Pons (tissue), 1 donor: ENCODE measurements around the gene TEX47.
A peak's percentile ranks its signal among the peaks of the same experiment; 100 is the strongest.

Experiments
- DNase-seq: peaks from one replicate; pipeline ENCODE4 v3.0.0-alpha.2; 2016; ENCODE audit warnings: low spot score

TEX47 gene

DNA sequence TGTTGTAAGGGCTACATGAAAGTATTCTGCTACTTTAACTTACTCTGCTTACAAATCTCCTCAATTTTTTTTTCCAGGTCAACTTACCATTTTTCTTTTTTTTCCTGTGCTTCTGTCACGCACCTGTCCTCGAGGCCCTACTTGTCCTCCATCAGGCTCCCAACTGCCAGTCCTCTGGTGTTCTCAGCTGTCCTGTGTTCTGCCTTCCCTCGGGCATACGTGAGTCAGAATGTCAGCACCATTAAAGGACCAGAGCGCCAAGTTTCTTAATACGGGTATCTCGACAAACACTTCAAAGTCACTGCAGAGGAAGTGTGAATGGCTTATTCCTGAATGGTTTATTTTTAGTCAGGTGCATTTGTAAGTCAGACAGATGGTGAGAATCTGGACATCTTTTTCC is at the start of gene TEX47:
TSS of gene TEX47 (minus strand) at position 185 of the 400 bp plus-strand sequence. CDS start 795 bp downstream, outside the sequence.
- DNase-seq, result peak; percentile 5

DNA sequence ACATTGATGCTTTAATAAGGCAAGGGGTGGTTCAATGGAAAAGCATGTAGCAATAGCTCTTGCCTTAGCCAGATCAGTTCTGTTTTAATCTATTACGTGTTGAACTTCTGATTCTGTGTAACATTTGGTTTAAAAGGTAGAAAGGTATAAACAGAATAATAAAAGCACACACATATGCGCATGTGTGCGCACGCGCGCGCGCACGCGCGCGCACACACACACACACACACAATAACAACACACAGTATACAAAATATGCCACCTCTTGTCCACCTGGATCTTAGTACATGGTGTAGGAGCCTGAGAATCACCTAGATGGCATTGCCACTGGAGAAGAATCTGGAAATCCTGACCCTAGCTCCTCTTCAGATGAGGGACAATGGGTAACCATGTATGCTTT is 49.6 kb upstream of the TEX47 start:
- DNase-seq, result no peak

GRCh38 chr7:88842201-88842600 is 46.7 kb upstream of the TEX47 start:
- DNase-seq, result no peak

DNA sequence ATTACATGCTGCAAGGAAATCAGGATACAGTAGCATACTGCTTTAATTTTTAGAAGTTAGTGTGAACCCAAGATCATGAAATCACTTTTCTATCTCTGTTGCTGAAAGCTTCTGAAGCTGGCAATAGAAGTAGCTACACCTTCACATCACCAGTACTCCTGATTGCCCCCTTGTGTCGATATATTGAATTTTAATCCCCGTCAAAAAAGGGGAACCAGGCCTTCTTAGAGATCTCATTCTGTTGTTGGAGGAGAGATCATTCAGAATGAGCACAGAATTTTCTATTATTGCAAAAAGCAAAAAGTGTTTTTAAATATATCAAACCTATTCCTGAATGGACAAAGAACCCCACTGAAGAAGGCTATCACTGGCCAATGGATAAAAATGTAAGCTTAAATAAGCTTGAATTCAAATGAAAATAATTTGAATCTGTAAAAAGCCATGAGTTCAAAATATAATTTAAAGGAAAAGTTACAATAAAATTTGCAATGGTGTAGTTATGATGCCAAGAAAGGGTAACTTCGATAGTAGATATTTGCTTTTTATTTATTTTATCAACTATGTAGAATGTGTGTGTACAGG is 39.7 kb upstream of the TEX47 start:
- peak; percentile 39 for DNase-seq

- no peak for DNase-seq
These were observed 30.7 kb upstream of the TEX47 start for GRCh38 chr7:88826222-88826621.

- DNase-seq, result no peak
These were observed 23.0 kb upstream of the TEX47 start for GRCh38 chr7:88818552-88818951.

DNA sequence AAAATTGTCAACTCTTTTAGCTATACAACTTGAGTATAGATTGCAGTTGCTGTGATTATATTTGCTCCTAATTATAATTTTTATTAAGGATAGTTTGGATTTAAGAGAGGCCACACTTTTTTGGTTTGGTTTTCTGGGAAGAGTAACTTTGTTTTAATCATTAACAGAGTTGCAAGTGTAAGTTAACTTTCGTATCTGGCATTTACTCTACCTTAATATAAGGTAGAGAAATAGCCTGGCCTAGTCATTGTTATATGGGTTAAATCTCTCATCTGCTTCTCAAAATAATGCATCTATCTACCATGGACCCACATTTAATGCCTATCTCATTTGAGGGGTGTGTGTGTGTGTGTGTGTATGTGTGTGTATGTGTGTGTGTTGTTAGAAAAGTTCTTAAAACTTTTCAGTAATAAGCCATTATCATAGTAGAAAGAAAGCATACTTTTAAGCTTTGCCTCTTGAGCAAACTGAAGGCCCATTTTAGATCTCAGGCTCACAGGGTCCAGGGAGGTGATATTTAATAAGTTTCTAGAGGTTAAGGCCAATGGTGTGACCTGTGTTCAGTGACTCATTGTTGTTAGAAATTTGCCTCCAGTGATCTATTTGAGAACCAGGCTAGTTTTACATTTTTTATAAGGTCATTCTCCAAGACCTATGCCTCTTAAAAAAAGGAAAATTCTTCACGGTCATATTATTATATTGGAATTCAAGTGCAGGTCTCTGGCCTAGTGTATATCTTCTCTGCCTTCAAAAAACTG is 10.9 kb upstream of the TEX47 start:
- no peak for DNase-seq

GRCh38 chr7:88801046-88801445 is 5.5 kb upstream of the TEX47 start:
- DNase-seq, result no peak

- no peak for DNase-seq
These were observed 3.2 kb downstream of the TEX47 start for GRCh38 chr7:88792361-88792760.

GRCh38 chr7:88791891-88792290 is 3.6 kb downstream of the TEX47 start:
- DNase-seq, result no peak

DNA sequence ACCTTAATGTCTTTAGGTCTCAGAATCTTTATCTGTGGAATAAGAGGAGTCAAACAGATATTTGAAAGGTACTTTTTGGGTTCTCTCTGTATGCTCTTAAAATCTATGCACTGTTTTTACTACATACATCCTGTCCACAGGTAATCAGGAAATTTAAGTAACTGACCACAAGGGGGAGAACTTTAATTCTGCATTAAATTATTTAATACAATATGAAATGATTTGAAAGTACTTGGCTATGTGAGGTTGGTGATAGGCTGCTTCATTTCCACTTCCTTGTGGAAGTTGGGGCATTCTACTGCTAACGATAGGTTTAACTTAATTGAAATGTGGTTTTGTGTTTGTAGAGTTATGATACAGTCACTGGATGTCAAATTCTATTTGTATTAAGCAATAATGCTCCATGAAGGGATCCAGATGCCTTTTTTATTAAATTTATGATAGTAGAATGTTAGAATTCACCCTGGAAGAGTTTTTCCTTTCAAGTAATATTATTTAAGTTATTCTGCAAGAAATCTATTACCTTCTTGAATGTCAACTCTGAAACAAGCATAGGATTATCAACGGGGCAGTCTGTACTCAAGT is 6.0 kb downstream of the TEX47 start:
- DNase-seq, result peak; percentile 14

GRCh38 chr7:88787777-88788176 is 7.8 kb downstream of the TEX47 start:
- no peak for DNase-seq

DNA sequence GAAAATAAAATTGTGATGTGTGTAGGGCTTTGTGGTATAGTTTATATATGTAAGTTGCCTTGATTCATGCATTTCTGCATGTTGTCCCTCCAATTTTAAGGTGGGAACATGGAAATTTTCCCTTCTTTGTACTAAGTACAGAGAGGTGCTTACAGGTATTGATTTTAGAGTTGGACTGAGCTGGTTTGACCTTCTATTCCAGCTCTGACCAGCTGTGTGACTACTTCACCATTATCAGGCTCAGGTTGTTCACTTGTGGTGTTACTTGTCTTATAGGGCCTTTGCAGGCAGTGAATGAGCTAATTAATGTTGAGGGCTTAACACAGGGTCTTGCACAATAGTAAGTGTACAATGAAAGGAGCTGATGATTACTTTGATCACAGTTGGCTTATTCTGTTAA is 19.7 kb downstream of the TEX47 start:
- DNase-seq, result no peak

- no peak for DNase-seq
These were observed 22.8 kb downstream of the TEX47 start for GRCh38 chr7:88772776-88773175.

- no peak for DNase-seq
These were observed 24.1 kb downstream of the TEX47 start for GRCh38 chr7:88771417-88771816.

- DNase-seq, result no peak
These were observed 33.8 kb downstream of the TEX47 start for GRCh38 chr7:88761779-88762178.

DNA sequence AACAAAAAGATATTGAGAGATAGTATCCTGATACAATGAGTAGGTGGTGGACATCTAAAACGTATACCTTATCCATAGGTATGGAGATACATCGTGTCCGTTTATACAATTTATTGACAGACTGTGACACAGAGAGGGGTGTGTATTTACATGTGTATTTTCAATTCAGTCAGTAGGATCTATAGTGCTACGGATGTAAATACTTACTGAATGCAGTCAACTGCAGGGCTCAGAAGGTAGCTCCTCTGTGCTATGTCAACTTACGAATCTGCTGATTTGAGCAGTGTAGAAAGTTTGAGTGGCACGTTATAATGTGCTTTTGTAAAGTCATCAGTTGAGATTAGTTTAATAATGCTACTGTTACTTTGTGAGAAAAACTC is 35.4 kb downstream of the TEX47 start:
- DNase-seq, result peak; percentile 9

DNA sequence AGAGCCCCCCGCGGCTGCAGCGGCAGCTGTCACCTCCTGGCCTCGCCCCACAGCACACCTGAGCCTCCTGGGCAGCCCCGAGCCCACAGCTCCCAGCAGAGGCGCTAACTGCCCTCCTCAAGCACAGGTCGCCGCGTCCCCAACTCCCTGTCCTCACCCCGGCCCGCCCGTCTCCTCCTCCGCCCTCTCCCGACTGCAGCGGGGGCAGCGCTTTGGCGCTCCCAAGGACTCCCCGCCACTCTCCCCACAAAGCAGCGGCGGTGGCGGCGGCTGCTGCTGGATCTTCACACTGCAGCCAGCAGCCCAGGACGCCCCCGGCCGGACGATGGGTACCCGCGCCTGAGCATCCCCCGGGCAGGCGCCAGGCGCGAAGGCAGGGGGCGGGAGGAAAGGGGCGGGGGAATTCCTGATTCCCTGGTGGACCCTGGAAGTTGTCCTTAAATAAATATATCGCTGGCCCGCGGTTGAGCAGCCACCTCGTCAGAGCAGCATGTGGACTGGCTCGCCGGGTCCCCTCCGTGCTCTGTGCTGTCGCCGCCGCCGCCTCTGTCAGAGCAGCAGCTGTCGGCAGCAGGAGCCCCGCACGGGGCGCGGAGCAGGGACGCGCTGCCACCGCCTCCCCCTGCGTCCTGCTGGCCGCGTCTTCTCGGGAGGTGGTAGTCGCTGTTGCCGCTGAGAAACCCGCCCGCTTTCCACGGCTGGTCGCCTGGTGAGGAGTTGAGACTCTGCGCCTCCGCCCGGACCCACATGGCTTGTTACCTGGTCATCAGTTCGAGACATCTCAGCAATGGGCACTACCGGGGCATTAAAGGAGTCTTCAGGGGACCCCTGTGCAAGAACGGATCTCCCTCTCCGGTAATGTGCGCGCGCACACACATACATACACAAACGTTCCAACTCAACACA is 36.1 kb downstream of the TEX47 start, which contains the start of gene ZNF804B:
TSS of gene ZNF804B (plus strand) at position 471 of the 906 bp plus-strand sequence. CDS start at position 748, 277 bp downstream.
- no peak for DNase-seq

GRCh38 chr7:88758381-88759229 is 36.9 kb downstream of the TEX47 start:
- peak; percentile 31 for DNase-seq

GRCh38 chr7:88757371-88757770 is 38.2 kb downstream of the TEX47 start:
- no peak for DNase-seq

DNA sequence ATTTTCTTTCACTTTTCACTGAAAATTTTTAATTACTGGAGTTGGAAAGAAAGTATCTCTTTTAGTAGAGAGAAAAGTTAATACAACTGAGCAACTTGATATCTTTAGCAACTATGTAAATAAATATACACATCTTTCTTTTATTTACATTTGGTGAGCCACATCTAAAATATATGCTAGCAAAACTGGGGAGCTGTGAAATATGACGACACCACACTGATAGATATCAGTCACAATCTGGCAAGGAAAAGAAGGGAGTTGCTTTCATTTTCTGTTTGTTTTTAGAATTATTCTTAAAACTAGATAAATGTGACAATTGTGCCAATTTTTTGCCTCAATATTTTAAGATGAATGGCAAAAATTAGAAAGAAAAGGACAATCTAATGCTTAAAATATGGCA is 38.7 kb downstream of the TEX47 start:
- no peak for DNase-seq
